Measurements from ENCODE around the gene ADISSP.

DNA sequence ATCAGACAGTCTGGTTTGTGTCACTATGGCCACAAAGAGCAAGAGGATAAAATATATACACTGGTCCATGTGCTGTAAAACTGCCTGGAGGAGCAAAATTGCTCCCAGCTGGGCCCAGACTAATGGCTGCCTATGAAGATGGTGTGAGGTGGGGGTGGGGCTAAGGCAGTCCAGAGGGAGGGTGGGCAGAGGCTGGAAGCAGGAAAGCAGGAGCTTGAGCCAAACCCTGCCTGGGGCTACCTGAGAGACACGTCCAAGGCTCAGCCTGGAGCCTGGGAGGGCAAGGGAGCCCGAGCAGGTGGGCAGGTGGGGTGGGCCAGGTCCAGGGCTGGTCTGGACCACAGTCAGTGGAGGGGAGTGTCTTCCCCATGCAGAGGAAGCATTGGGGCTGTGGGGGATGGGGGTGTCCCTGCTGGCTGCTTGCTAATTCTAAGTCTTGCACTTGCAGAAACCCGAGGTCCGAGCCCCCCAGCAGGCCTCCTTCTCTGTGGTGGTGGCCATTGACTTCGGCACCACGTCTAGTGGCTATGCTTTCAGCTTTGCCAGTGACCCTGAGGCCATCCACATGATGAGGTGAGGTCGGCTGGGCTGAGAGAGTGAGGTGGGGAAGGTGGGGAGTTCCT, 25.6 kb downstream of the ADISSP start:
- TF ChIP-seq, protein P1, sequence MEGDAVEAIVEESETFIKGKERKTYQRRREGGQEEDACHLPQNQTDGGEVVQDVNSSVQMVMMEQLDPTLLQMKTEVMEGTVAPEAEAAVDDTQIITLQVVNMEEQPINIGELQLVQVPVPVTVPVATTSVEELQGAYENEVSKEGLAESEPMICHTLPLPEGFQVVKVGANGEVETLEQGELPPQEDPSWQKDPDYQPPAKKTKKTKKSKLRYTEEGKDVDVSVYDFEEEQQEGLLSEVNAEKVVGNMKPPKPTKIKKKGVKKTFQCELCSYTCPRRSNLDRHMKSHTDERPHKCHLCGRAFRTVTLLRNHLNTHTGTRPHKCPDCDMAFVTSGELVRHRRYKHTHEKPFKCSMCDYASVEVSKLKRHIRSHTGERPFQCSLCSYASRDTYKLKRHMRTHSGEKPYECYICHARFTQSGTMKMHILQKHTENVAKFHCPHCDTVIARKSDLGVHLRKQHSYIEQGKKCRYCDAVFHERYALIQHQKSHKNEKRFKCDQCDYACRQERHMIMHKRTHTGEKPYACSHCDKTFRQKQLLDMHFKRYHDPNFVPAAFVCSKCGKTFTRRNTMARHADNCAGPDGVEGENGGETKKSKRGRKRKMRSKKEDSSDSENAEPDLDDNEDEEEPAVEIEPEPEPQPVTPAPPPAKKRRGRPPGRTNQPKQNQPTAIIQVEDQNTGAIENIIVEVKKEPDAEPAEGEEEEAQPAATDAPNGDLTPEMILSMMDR (IDR thresholded peaks at IDR 0.05): no peak
- no peak for TF ChIP-seq POLR2A (IDR thresholded peaks at IDR 0.05)

All from thyroid gland (tissue), 4 donors.